GM12873 (cell line): ENCODE results near the gene FOXP1.

Source experiments
- TF ChIP-seq, protein P1 (sequence below): IDR thresholded peaks from 2 replicates; pipeline ENCODE4 v1.5.1; 2012; ENCODE audit warnings: low read depth, mild to moderate bottlenecking, moderate library complexity, low read length, control low read depth; ENCODE audit not compliant: insufficient read depth; ENCODE audit errors: missing control alignments

Gene FOXP1

DNA sequence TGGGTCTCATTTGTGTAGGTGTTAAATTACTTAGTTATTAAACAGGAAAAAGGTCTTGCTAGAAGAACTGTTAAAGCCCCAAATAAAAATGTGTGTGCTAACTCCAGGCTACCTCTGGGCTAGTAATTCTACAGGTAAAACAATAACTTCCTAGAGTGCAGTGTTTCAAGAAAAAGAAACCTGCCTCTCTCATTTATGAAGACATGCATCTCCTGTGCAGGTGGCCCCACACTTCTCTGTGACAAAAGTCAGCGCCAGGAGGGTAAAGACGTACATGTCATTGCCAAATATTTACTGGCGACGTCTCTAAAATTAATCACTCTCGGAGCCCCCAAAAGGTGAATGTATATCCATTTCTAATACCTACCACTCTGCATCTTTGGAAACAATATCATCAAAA lies 131.7 kb downstream of the FOXP1 start:
- TF ChIP-seq, protein P1, sequence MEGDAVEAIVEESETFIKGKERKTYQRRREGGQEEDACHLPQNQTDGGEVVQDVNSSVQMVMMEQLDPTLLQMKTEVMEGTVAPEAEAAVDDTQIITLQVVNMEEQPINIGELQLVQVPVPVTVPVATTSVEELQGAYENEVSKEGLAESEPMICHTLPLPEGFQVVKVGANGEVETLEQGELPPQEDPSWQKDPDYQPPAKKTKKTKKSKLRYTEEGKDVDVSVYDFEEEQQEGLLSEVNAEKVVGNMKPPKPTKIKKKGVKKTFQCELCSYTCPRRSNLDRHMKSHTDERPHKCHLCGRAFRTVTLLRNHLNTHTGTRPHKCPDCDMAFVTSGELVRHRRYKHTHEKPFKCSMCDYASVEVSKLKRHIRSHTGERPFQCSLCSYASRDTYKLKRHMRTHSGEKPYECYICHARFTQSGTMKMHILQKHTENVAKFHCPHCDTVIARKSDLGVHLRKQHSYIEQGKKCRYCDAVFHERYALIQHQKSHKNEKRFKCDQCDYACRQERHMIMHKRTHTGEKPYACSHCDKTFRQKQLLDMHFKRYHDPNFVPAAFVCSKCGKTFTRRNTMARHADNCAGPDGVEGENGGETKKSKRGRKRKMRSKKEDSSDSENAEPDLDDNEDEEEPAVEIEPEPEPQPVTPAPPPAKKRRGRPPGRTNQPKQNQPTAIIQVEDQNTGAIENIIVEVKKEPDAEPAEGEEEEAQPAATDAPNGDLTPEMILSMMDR = no peak

DNA sequence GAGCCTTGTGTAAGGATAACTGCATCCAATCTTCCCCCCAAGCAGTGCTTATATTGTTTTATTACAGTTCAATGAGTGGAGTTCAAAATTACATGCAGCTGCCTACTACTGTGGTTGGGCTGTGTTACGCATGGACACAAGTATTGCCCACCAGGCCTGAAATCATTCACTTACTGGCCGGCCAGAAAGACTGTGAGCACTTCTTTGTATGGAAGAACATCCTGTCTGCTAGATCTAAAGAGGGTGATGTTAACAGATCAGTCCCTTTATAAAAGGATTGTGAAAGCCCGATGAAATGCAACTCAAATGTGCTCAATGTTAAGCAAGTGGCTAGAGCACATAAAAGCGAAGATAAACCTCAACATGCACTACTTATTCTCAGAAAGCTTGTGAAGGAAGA lies 132.5 kb downstream of the FOXP1 start:
- TF ChIP-seq, protein P1 = no peak

DNA sequence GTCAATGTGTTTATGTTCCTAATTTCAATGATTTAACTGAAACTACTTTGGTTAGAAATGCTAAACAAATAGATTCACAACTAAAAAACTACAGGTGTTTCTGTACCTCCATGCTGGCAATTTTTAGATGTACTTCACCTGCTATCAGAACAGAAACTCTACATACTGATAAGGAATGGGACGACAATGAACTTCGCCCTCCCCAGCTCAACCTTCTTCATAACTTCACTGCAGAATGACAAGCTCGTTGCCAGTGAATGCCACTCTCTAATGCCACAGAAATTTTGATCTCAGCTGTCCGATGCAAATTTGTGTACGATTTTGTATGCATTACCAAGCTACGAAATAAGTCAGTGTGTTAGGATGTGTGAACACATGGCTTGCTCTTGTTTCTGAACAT lies 133.4 kb downstream of the FOXP1 start:
- TF ChIP-seq, protein P1 = no peak

DNA sequence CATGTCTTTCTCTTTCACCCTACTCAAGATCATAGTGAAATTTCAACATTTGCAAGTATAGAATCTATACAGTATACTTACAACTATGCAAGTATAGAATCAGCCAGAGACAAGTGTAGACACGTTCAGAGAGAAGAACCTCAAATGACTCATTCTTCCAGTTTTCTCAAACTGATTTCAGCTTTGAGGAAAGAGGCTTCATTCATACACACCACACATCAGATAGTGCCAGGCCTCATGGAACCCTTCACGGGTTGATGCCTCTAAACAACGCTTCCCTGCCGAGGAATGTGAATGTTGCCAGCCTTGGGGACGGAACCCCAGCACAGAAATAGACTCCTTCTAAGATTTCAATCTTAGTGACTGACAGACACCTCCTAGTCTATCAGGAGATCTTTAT lies 135.7 kb downstream of the FOXP1 start:
- TF ChIP-seq, protein P1 = no peak

DNA sequence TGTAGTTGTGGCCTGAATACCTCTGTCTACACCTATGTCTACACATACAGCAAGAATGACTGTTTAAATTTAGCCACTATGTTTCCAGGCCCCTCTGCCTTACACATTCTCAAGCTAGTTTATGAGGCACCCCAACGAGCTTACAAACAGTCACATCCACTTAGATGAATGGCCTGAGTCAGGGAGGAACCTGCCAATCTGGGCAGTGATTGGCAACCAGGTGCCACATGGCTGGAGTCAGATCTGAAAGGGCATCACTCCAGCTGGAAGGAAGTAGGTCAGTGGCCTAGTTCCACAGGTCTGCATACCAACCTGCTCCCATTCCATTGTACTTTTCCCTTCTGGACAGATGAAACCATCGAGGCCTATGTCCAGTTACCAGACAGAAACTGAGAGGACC lies 136.3 kb downstream of the FOXP1 start:
- TF ChIP-seq, protein P1 = no peak

DNA sequence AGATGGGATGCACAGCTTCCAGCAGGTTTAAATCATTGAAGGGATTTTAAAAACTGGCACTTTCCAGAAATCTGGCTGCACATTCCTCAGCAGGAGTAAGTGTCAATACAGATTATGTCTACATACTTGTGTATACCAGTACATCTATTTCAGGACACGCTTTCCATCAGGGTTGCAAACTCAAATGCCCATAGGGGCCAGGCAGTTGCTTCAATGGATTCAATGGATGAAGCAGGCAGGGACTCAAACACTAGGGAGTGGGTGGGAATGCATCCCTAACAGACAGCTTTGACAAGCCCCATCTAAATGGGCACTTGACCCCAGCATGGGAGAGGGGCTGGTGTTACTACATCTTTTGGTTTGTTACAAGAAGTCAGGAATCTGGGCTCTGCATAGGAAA lies 136.8 kb downstream of the FOXP1 start:
- TF ChIP-seq, protein P1 = no peak

DNA sequence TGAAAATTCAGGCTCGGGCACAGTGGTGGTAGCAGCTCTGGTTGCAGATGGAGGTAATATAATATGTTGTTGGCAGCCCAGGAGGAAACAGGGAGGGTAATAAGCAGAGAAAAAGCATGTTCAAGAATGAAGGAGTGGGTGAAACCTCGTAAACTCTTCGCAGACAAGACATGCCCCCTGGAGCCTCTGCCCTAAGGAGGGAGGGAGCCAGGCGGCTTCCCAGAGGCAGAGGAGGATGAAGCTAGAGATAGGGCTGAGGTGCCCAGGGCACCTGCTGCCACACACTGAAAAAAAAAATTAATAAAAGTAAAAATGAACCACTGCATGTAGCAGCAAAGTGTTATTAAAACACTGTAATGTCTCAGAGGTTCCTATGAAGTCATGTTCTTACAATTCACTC lies 137.3 kb downstream of the FOXP1 start:
- TF ChIP-seq, protein P1 = no peak
